ENCODE measurements around the gene ABCD1. TPM values are rescaled to one million over a fixed set of nuclear protein-coding genes. Genes with fewer than 3 reads are reported as not detected.

The ABCD1 gene
- total and polyA plus RNA-seq, 2 experiments from 2014 or later, result 10.5 to 14.2 TPM

DNA sequence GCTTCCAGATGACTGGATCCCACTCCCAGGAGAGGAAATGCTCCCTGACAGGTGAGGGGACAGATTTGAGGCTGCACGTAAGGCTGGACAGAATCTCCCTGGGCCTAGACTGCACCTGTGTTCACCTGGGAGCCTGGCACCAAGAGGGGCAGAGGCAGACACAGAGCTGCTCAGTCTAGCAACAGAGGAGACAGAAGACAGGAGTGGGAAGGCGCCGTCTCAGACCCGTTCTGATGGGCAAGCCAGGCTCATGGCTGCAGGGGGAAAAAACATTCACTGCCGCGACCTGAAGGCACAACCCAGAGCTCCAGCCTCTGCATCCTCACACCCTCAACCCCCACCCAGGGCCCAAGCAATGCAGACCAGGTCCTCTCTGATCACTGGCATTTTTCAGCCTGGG is 17.2 kb upstream of the ABCD1 start:
- no peak overlapping the region for H3K4me3 ChIP-seq
- 89% methylated on average over 6 of the region's 6 CpGs for WGBS (ENCODE audit: low lambda C conversion rate, missing lambda C conversion rate)
- no peak for TF ChIP-seq EZH2 (IDR thresholded peaks at IDR 0.05; ENCODE audit: borderline replicate concordance)
- no peak for TF ChIP-seq EZH2phosphoT487 (IDR thresholded peaks at IDR 0.05; ENCODE audit: low read depth, severe bottlenecking, unreplicated experiment)
- TF ChIP-seq, protein P1, sequence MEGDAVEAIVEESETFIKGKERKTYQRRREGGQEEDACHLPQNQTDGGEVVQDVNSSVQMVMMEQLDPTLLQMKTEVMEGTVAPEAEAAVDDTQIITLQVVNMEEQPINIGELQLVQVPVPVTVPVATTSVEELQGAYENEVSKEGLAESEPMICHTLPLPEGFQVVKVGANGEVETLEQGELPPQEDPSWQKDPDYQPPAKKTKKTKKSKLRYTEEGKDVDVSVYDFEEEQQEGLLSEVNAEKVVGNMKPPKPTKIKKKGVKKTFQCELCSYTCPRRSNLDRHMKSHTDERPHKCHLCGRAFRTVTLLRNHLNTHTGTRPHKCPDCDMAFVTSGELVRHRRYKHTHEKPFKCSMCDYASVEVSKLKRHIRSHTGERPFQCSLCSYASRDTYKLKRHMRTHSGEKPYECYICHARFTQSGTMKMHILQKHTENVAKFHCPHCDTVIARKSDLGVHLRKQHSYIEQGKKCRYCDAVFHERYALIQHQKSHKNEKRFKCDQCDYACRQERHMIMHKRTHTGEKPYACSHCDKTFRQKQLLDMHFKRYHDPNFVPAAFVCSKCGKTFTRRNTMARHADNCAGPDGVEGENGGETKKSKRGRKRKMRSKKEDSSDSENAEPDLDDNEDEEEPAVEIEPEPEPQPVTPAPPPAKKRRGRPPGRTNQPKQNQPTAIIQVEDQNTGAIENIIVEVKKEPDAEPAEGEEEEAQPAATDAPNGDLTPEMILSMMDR (IDR thresholded peaks at IDR 0.05; ENCODE audit: poor library complexity), result no peak
- H3K9me3 ChIP-seq (ENCODE audit: low read depth), result no peaks in the 10 kb centered on the region
- H3K79me2 ChIP-seq, result no peaks in the 10 kb centered on the region
- no peaks in the 10 kb centered on the region for H3K9me2 ChIP-seq (replicated peaks; ENCODE audit: insufficient read depth)
- no peaks in the 10 kb centered on the region for H3K27me3 ChIP-seq
- no peak overlapping the region for H3K4me2 ChIP-seq
- no peak overlapping the region for H2AFZ ChIP-seq
- H3K27ac ChIP-seq, result no peak overlapping the region
- H3K36me3 ChIP-seq (replicated peaks; ENCODE audit: insufficient read depth, low read depth), result no peaks in the 10 kb centered on the region
- DNase-seq (ENCODE audit: low spot score), result no peak
- H3K4me1 ChIP-seq (ENCODE audit: insufficient read depth), result no peaks in the 10 kb centered on the region
- no peaks in the 10 kb centered on the region for H4K20me1 ChIP-seq (ENCODE audit: insufficient read depth, poor library complexity, severe bottlenecking)

DNA sequence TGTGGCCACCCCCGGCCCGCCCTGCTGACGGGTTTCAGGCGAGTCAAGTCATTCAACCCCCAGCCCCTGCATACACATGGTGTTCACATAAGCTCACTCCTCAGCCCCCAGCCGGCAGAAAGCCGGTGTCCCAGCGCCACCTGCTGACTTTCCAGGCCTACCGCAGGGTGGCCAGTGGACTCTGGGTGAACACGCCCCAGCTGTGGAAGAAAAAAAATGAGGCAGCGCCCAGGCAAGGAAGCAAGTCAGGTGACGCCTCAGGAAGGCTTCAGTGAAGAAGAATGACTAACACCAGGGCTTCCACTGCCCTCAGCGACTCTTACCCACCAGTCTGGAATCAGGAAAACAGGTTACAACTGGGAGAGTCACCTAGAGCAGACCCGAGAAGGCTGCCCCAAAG is 16.2 kb upstream of the ABCD1 start:
- no peaks in the 10 kb centered on the region for H3K9me2 ChIP-seq (replicated peaks; ENCODE audit: insufficient read depth)
- H3K9me3 ChIP-seq (ENCODE audit: low read depth), result no peaks in the 10 kb centered on the region
- TF ChIP-seq, protein P1 (IDR thresholded peaks at IDR 0.05; ENCODE audit: poor library complexity), result peak; percentile 67
- TF ChIP-seq EZH2 (IDR thresholded peaks at IDR 0.05; ENCODE audit: borderline replicate concordance), result no peak
- no peak for TF ChIP-seq EZH2phosphoT487 (IDR thresholded peaks at IDR 0.05; ENCODE audit: low read depth, severe bottlenecking, unreplicated experiment)
- 47% methylated on average over 13 of the region's 13 CpGs for WGBS (ENCODE audit: low lambda C conversion rate, missing lambda C conversion rate)
- no peaks in the 10 kb centered on the region for H4K20me1 ChIP-seq (ENCODE audit: insufficient read depth, poor library complexity, severe bottlenecking)
- no peak overlapping the region for H3K4me2 ChIP-seq
- no peaks in the 10 kb centered on the region for H3K4me1 ChIP-seq (ENCODE audit: insufficient read depth)
- H3K4me3 ChIP-seq, result no peak overlapping the region
- no peaks in the 10 kb centered on the region for H3K36me3 ChIP-seq (replicated peaks; ENCODE audit: insufficient read depth, low read depth)
- peak overlapping the region; percentile 85 for H3K27ac ChIP-seq
- no peaks in the 10 kb centered on the region for H3K79me2 ChIP-seq
- DNase-seq (ENCODE audit: low spot score), result peak; percentile 84
- no peaks in the 10 kb centered on the region for H3K27me3 ChIP-seq
- no peak overlapping the region for H2AFZ ChIP-seq

DNA sequence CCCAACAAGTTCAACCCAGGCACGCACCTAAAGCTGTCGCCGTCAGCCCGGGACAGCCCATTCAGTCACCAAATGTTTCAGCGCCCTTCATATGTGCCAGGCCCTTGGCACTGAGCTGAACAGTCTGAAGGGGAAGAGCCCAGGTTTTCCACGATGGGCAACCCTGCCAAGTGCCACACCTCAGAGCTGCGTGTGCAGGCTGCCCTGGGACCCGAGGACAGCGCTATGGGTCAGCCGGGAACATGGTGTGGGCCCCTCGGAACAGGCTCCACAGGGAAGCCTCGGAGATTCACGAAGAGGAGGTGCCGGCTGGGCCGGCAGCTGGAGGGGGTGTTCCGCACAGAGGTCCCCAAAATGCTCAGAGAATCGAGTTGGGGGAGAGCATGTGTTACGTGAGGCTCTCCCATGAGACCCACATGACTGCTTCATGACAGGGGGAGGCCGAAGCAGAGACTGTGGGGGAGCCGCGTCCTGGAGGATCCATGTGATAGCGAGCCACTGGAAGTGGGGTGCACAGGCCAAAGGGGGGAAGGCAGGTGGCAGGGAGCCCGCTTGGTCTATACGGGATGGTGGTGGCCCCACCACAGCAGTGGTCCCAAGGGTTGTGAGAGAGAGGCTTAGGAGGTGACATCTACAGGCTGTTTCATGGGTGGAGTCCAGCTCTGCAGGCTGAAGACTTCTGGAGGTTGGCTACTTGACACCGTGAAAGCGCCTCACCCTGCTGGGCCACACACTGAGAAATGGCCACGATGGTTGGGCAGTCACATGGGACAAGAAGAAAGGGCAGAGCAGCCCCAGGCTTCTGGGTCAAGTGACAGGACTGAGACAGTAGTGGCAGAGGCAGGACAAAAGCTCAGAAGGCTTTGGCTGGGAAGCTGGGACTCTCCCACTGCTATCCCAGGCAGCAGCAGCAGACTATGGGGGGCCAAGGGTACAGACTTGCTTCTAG is 14.7 kb upstream of the ABCD1 start:
- no peaks in the 10 kb centered on the region for H3K36me3 ChIP-seq (replicated peaks; ENCODE audit: insufficient read depth, low read depth)
- no peak overlapping the region for H3K4me3 ChIP-seq
- H3K79me2 ChIP-seq, result no peaks in the 10 kb centered on the region
- 87% methylated on average over 26 of the region's 27 CpGs for WGBS (ENCODE audit: low lambda C conversion rate, missing lambda C conversion rate)
- no peak overlapping the region for H3K27ac ChIP-seq
- H4K20me1 ChIP-seq (ENCODE audit: insufficient read depth, poor library complexity, severe bottlenecking), result no peaks in the 10 kb centered on the region
- H3K9me3 ChIP-seq (ENCODE audit: low read depth), result no peaks in the 10 kb centered on the region
- DNase-seq (ENCODE audit: low spot score), result no peak
- no peak overlapping the region for H3K4me2 ChIP-seq
- no peak for TF ChIP-seq EZH2phosphoT487 (IDR thresholded peaks at IDR 0.05; ENCODE audit: low read depth, severe bottlenecking, unreplicated experiment)
- TF ChIP-seq, protein P1 (IDR thresholded peaks at IDR 0.05; ENCODE audit: poor library complexity), result no peak
- H3K4me1 ChIP-seq (ENCODE audit: insufficient read depth), result no peaks in the 10 kb centered on the region
- H3K27me3 ChIP-seq, result no peaks in the 10 kb centered on the region
- no peaks in the 10 kb centered on the region for H3K9me2 ChIP-seq (replicated peaks; ENCODE audit: insufficient read depth)
- H2AFZ ChIP-seq, result no peak overlapping the region

Measured in hepatocyte (in vitro differentiated cells).